HepG2 (cell line): ENCODE results near the gene PEPD. TPM values are rescaled to one million over a fixed set of nuclear protein-coding genes. Genes with fewer than 3 reads are reported as not detected.

Experiments
- ADNP ChIP-seq: sonication (generic); formaldehyde crosslinking; IDR thresholded peaks from 2 replicates; pipeline ENCODE4 v1.4.0; 2020; ENCODE audit warnings: missing genetic modification reagents
- BCLAF1 ChIP-seq: fragments of 450-650 bp; IDR thresholded peaks from 2 replicates; pipeline ENCODE4 v1.6.1; 2017; ENCODE audit warnings: mild to moderate bottlenecking
- GABPA ChIP-seq, 2 experiments: IDR thresholded peaks; 2 replicates each; pipeline ENCODE4 v1.6.1; 2011 to 2016; ENCODE audit warnings: low read depth in 2 of 2, low read length in 1 of 2, missing biosample characterization in 1 of 2, missing genetic modification characterization in 1 of 2
- GPBP1L1 ChIP-seq: sonication (generic); formaldehyde crosslinking; IDR thresholded peaks from 2 replicates; pipeline ENCODE4 v1.5.0; 2020; ENCODE audit warnings: mild to moderate bottlenecking, missing genetic modification reagents
- GTF2F1 ChIP-seq: fragments of 150-350 bp; IDR thresholded peaks from 2 replicates; pipeline ENCODE4 v1.6.1; 2014; ENCODE audit warnings: low read length
- JDP2 ChIP-seq: sonication (generic); formaldehyde crosslinking; IDR thresholded peaks from 2 replicates; pipeline ENCODE4 v1.8.1; 2022; ENCODE audit warnings: missing genetic modification reagents, borderline replicate concordance
- REPIN1 ChIP-seq: sonication (generic); formaldehyde crosslinking; IDR thresholded peaks from 2 replicates; pipeline ENCODE4 v1.8.0; 2022; ENCODE audit warnings: missing genetic modification reagents, low read depth, mild to moderate bottlenecking, borderline replicate concordance
- SOX13 ChIP-seq, 3 experiments: fragments of 450-650 bp in 1 of 3; sonication (generic) in 1 of 3; formaldehyde crosslinking in 1 of 3; IDR thresholded peaks in 2 of 3; conservative IDR thresholded peaks in 1 of 3; 2 replicates each; pipeline versions ENCODE4 v1.5.0 to v1.6.1; 2016 to 2020; ENCODE audit warnings: antibody characterized with exemption in 1 of 3, mild to moderate bottlenecking in 1 of 3, missing compliant biosample characterization in 1 of 3, missing genetic modification reagents in 1 of 3, moderate library complexity in 1 of 3
- SP4 ChIP-seq: sonication (generic); formaldehyde crosslinking; IDR thresholded peaks from 2 replicates; pipeline ENCODE4 v1.8.1; 2023; ENCODE audit warnings: mild to moderate bottlenecking, missing genetic modification reagents
- XRCC5 ChIP-seq: fragments of 200-400 bp; formaldehyde crosslinking; optimal IDR thresholded peaks from 2 replicates; pipeline ENCODE3; 2017; ENCODE audit warnings: mild to moderate bottlenecking, low read length
- ZBTB34 ChIP-seq: sonication (generic); formaldehyde crosslinking; IDR thresholded peaks from 2 replicates; pipeline ENCODE4 v1.8.0; 2022; ENCODE audit warnings: mild to moderate bottlenecking, missing genetic modification reagents
- ZFAT ChIP-seq: sonication (generic); formaldehyde crosslinking; conservative IDR thresholded peaks from 2 replicates; pipeline ENCODE4 v1.8.1; 2023; ENCODE audit warnings: missing genetic modification reagents, inconsistent platforms
- ZNF264 ChIP-seq: sonication (generic); formaldehyde crosslinking; IDR thresholded peaks from 2 replicates; pipeline ENCODE4 v1.4.0; 2020; ENCODE audit warnings: missing genetic modification reagents
- ZNF296 ChIP-seq: sonication (generic); formaldehyde crosslinking; conservative IDR thresholded peaks from 2 replicates; pipeline ENCODE4 v1.5.0; 2020; ENCODE audit warnings: mild to moderate bottlenecking, missing genetic modification reagents
- ZNF44 ChIP-seq: sonication (generic); formaldehyde crosslinking; IDR thresholded peaks from 2 replicates; pipeline ENCODE4 v1.5.1; 2020; ENCODE audit warnings: mild to moderate bottlenecking, missing genetic modification reagents
- ZNF746 ChIP-seq: sonication (generic); formaldehyde crosslinking; IDR thresholded peaks from 2 replicates; pipeline ENCODE4 v1.8.0; 2022; ENCODE audit warnings: mild to moderate bottlenecking, missing genetic modification reagents
- ZNF772 ChIP-seq: sonication (generic); formaldehyde crosslinking; IDR thresholded peaks from 2 replicates; pipeline ENCODE4 v1.5.0; 2020; ENCODE audit warnings: mild to moderate bottlenecking, missing genetic modification reagents
- ZSCAN29 ChIP-seq: sonication (generic); formaldehyde crosslinking; conservative IDR thresholded peaks from 2 replicates; pipeline ENCODE4 v1.4.0; 2020; ENCODE audit warnings: mild to moderate bottlenecking, missing genetic modification reagents
- ZUFSP ChIP-seq: sonication (generic); formaldehyde crosslinking; IDR thresholded peaks from 2 replicates; pipeline ENCODE4 v1.9.0; 2021; ENCODE audit warnings: missing genetic modification reagents, mild to moderate bottlenecking, borderline replicate concordance
- polyA plus RNA-seq, 8 experiments: library from polyadenylated mRNA; depleted of rRNA in 3 of 8; stranded (reverse) in 7 of 8; unstranded in 1 of 8; fragments of >200 nt; fragmentation: Illumina TruSeq in 4 of 8; extraction: Trizol in 4 of 8; gene quantifications; 2 replicates each; pipeline versions ENCODE4 v1.2.1 to v1.2.3, GENCODE V29; 2011 to 2016; ENCODE audit warnings: low read depth in 4 of 8, missing spikeins in 1 of 8, mixed read lengths in 1 of 8; ENCODE audit not compliant: insufficient read depth in 1 of 8
- total RNA-seq, 5 experiments: library from RNA; depleted of rRNA; stranded (reverse); fragments of >200 nt; fragmentation: Illumina TruSeq; extraction: Trizol; gene quantifications; 2 replicates each; pipeline ENCODE4 v1.2.3, GENCODE V29; 2016; ENCODE audit warnings: low read depth in 1 of 5

PEPD gene
- total and polyA plus RNA-seq, 2 of the 13 experiments (the other 11 are each of a cell fraction or from before 2014, with no cell fraction given): 60.7 to 75.1 TPM

DNA sequence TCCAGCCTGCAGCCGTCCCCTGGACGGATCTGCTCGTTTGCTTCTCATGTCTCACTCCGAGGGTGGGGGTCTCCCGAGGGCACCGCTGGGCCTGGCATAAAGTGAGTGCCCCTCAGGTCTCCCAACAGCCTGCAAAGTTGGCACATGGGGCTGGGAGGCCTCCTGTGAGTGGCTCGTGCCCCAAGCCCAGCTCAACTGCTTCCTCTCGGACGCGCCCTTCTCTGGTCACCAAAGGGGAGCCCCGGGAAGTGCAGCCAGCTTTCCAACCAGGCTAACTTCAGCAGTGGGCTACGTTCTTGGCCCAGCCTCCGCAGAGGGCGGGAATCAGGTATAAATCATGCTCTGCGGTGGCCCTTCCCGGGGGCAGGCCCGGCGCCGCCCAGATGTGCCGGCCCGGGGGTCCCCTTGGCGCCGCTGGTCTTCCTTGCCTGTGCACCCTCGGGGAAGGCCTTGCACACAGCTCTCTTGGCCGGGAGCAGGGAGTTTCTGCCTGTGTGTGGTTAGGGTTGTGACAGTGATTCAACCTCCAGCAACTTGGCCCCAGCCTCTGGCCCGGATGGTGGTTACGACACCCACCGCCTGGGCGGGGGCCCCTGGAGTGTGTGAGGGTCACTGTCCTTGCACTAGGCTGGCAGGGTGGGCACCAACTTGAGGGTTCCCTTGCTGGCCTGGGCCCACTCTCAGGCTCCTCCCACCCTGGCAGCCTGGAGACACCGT, 127.4 kb downstream of the PEPD start (continued):
- TF ChIP-seq ZBTB34: no peak
- TF ChIP-seq ZUFSP (CRISPR knock-in tag): no peak
- TF ChIP-seq ZNF44 (CRISPR knock-in tag): no peak
- TF ChIP-seq ZNF746 (CRISPR knock-in tag): no peak
- no peak for TF ChIP-seq SP4 (CRISPR knock-in tag)
- TF ChIP-seq BCLAF1: no peak
- TF ChIP-seq ZSCAN29: no peak
- no peak for TF ChIP-seq ZNF264
- no peak for TF ChIP-seq ZNF296 (CRISPR knock-in tag)
- 0 out of 2 replicates have a peak, but pooled peaks have one; percentile 43 for TF ChIP-seq REPIN1
- TF ChIP-seq JDP2 (CRISPR knock-in tag): no peak
- no peak for TF ChIP-seq ZNF772 (CRISPR knock-in tag)
- no peak for TF ChIP-seq XRCC5
- TF ChIP-seq SOX13 (IDR thresholded peaks at IDR 0.05): no peak
- TF ChIP-seq SOX13 (CRISPR knock-in tag; conservative IDR thresholded peaks at IDR 0.05 in 1 of 2, IDR thresholded peaks at IDR 0.05 in 1 of 2): no peak; a peak in 1 of 4 replicates
- TF ChIP-seq ADNP (CRISPR knock-in tag): no peak
- TF ChIP-seq ZFAT (CRISPR knock-in tag): 0 out of 2 replicates have a peak, but pooled peaks have one; percentile 28
- no peak for TF ChIP-seq GABPA (IDR thresholded peaks at IDR 0.05; ENCODE audit: low read depth, low read length)
- TF ChIP-seq GABPA (CRISPR knock-in tag; IDR thresholded peaks at IDR 0.05; ENCODE audit: low read depth): no peak
- no peak for TF ChIP-seq GTF2F1
- TF ChIP-seq GPBP1L1 (CRISPR knock-in tag): no peak
